HG02981 (cell line): Measurements from ENCODE around the gene GPR39.

Source experiments
- ATAC-seq: cut with Tn5 transposase; IDR thresholded peaks from one replicate; pipeline ENCODE4 v1.9.1; 2021; ENCODE audit warnings: mild to moderate bottlenecking, moderate library complexity; ENCODE audit not compliant: unreplicated experiment

GPR39 gene

DNA sequence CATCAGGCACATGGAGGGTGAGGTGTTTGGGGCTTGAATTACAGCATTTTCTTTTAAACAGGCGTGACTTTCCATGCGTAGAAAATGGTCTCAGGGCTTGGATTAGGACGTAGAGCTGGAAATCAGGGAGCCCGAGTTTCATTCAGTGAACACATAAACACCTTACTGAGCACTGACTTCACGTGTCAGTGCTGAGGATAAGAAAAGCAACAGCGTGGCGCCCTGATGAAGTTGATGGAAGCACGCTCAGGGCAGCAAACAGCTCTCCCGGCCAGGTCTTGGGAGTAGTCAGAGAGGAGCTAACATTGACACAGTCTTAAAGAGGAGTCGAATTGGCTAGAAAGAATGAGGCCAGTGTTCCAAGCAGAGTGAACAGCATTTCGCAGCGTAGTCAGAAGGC, 142.7 kb downstream of the GPR39 start:
- ATAC-seq, result no peak

DNA sequence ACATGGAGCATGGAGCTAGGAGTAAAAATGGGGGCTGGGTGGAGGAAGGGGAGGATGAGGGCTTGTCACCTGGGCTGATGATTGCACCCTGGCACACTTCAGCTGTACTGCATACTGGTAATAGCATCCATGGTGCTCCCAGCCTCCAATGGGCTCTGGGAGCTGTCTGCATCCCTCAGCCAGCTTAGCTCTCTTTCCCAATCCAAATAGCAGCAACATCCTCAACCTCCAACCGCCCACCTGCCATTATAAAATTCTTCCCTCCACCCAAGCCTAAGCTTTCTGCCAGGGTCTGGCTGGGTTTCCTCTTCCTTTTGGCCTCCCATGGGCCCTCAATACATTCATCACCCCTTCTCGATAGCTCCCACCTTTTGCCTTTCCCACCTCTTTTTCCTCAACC, 143.3 kb downstream of the GPR39 start:
- ATAC-seq, result no peak

DNA sequence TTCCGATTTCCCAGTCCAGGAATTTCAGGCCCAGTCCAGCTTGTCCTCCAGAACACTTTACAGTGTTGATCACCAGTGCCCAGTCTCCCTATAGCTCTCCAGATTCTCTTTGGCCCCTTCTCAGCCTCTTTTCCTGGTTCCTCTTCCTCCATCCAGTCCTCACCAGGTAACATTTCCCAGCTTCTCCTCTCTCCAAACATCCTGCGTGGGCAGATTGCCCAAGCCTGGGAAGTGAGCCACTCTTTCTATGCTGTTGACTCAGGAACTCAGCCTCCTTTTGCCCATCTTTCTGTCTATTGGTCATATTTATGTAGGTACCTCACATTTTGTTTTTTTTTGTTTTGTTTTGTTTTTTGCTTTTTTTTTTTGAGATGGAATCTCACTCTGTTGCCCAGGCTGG, 144.0 kb downstream of the GPR39 start:
- no peak for ATAC-seq

GRCh38 chr2:132562245-132562644, 145.6 kb downstream of the GPR39 start:
- ATAC-seq, result no peak

DNA sequence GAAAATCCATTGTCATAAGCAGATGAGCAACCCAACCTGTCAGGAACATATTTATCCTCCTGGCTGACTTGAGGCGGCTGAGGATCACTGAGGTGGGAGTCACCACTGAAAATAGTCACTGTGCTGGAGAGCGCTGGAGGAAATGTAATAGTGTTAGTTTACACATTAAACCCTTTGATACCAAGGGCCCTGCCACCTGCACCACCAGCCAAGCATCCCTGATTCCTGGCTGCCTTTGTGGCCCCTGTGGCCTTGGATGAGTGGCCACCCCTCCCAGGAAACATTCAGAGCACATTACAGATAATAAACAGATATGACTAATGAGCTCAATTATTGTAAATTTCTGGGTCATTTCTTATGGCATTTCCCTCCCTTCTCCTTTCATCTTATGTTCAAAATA, 147.5 kb downstream of the GPR39 start:
- no peak for ATAC-seq

GRCh38 chr2:132566379-132566778, 149.8 kb downstream of the GPR39 start:
- ATAC-seq, result no peak

GRCh38 chr2:132567682-132568081, 151.1 kb downstream of the GPR39 start:
- ATAC-seq, result no peak

- no peak for ATAC-seq
Observed at GRCh38 chr2:132568656-132569055, 152.1 kb downstream of the GPR39 start.

- no peak for ATAC-seq
Observed at GRCh38 chr2:132573444-132574007, 156.9 kb downstream of the GPR39 start.

- ATAC-seq, result no peak
Observed at GRCh38 chr2:132577686-132578085, 161.1 kb downstream of the GPR39 start.

GRCh38 chr2:132581591-132581990, 165.0 kb downstream of the GPR39 start:
- no peak for ATAC-seq

- no peak for ATAC-seq
Observed at GRCh38 chr2:132581991-132582738, 165.6 kb downstream of the GPR39 start.

- ATAC-seq, result no peak
Observed at GRCh38 chr2:132583666-132584360, 167.2 kb downstream of the GPR39 start.

DNA sequence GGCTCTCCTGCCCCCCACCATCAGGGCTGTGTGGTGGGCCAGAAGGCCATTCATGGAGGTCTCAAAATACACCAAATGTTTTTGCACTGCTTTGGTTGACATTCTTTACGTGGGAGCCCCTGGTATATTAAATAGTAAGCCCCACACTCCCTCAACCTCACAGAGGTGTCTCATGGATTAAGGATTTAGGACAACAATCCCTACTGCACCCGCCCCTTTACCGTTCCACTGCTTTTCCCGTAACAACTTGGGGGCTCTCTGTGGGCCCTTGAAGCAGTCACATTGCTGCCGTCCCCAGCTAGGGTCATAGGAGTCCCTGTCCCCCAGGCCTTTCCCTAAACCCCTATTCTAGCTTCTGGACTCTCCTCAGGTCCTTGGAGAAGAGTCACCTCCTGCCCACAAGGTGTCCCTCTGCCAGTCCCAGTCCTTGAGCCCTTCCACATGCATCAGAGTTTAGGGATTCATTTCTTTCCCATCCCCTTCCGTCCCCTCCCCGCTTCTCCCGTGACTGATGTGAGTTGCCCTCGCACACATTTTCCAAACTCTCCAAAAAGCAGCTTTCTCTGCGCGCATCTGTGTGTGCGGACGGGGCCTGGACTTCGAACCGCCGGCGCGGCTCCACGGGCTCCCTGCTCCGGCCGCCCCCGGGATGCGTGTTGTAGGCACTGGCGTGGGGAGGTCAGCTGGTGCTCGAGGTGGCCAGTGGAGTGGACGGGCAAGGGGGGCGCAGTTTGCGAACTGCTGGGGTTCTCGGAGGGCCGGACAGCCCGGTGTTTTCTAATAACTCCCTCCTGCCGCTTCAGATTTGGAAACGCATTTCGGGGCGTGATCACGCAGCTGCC, 168.6 kb downstream of the GPR39 start:
- ATAC-seq, result no peak

- no peak for ATAC-seq
Observed at GRCh38 chr2:132586101-132586511, 169.5 kb downstream of the GPR39 start.

- no peak for ATAC-seq
Observed at GRCh38 chr2:132586835-132587234, 170.2 kb downstream of the GPR39 start.

GRCh38 chr2:132588576-132588975, 172.0 kb downstream of the GPR39 start:
- no peak for ATAC-seq

- ATAC-seq, result no peak
Observed at GRCh38 chr2:132589111-132589830, 172.7 kb downstream of the GPR39 start.

DNA sequence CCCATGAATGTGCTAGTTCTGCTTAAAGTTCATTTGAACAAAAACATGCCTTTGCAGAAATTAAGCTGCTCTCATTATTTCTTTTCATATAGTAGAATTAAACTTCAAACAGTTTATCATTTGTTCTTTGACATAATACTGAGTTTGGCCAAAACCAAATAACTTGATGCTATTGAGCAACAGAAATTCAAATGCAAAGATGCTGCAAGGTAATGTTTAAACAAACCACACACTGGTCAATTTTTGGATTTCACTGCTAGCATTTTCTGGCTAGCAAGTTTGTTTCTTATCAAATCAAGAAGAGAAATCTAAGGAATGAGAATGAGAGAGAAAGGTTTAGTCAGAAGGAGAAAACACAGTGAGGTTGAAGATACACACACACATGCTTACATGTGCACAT, 173.4 kb downstream of the GPR39 start:
- ATAC-seq, result no peak

- ATAC-seq, result no peak
Observed at GRCh38 chr2:132593171-132593570, 176.6 kb downstream of the GPR39 start.

DNA sequence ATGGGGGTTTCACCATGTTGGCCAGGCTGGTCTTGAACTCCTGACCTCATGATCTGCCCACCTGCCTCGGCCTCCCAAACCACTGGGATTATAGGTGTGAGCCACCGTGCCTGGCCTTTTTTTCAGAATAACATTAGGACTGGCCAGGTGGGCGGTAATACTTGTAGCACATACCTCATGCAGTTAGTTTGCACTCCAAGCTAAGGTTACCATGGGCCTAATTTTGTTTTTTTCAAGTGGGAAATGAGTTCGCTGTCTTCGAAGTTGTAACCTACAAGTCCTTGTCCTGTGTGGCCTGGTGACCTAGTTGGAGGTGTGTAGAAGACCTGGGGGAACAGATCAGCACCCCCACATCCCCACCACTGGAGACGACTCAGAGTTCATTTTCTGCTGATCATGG, 178.6 kb downstream of the GPR39 start:
- ATAC-seq, result no peak
